GM12891 (cell line): ENCODE results near the gene APOC1.
A peak's percentile ranks its signal among the peaks of the same experiment; 100 is the strongest.

Experiments used
- DNase-seq: peaks from one replicate; pipeline ENCODE4 v3.0.0; 2011; ENCODE audit warnings: low spot score; ENCODE audit not compliant: insufficient read length
- FAIRE-seq: peaks from 2 replicates; lab custom pipeline; 2011; peaks lifted over from hg19 to GRCh38; lab: Jason Lieb, UNC
- PAX5 ChIP-seq: IDR thresholded peaks from 2 replicates; pipeline ENCODE4 v1.6.1; 2011; ENCODE audit warnings: low read length, moderate library complexity, mild to moderate bottlenecking; ENCODE audit not compliant: insufficient read depth, severe bottlenecking
- POLR2A ChIP-seq: IDR thresholded peaks from 2 replicates; pipeline ENCODE4 v1.6.1; 2011; ENCODE audit warnings: low read depth, low read length, control low read depth
- POLR2AphosphoS5 ChIP-seq: IDR thresholded peaks from 2 replicates; pipeline ENCODE4 v1.6.1; 2011; ENCODE audit warnings: low read depth, low read length, control low read depth
- POU2F2 ChIP-seq: IDR thresholded peaks from 2 replicates; pipeline ENCODE4 v1.6.1; 2011; ENCODE audit warnings: low read depth, mild to moderate bottlenecking, control low read depth, low read length, moderate library complexity
- SPI1 ChIP-seq: IDR thresholded peaks from 2 replicates; pipeline ENCODE4 v1.6.1; 2011; ENCODE audit warnings: low read depth, low read length, control low read depth
- TAF1 ChIP-seq: IDR thresholded peaks from 2 replicates; pipeline ENCODE4 v1.6.1; 2011; ENCODE audit warnings: low read depth, low read length, control low read depth

APOC1 gene

GRCh38 chr19:44957526-44957925, 43.1 kb downstream of the APOC1 start:
- no peak for TF ChIP-seq POLR2AphosphoS5
- no peak for TF ChIP-seq POLR2A
- no peak for TF ChIP-seq SPI1
- no peak for TF ChIP-seq PAX5
- TF ChIP-seq TAF1, result no peak
- no peak for TF ChIP-seq POU2F2
- FAIRE-seq (no peak), DNase-seq (no peak)

GRCh38 chr19:44958090-44958489, 43.7 kb downstream of the APOC1 start:
- FAIRE-seq (no peak), DNase-seq (no peak)
- TF ChIP-seq POLR2A, result no peak
- TF ChIP-seq SPI1, result no peak
- TF ChIP-seq PAX5, result no peak
- TF ChIP-seq POU2F2, result no peak

GRCh38 chr19:44959691-44960090, 45.3 kb downstream of the APOC1 start:
- TF ChIP-seq TAF1 (no peak), POU2F2 (no peak), PAX5 (no peak), POLR2A (no peak), POLR2AphosphoS5 (no peak), SPI1 (no peak)
- no peak for DNase-seq
- FAIRE-seq, result no peak

- TF ChIP-seq SPI1, result peak; percentile 91
- TF ChIP-seq PAX5, result no peak
- peak; percentile 45 for FAIRE-seq
- DNase-seq, result no peak
Observed at GRCh38 chr19:44960906-44961728, 46.7 kb downstream of the APOC1 start.

- no peak for FAIRE-seq
- DNase-seq, result no peak
- no peak for TF ChIP-seq TAF1
- TF ChIP-seq POU2F2, result no peak
- no peak for TF ChIP-seq POLR2A
- no peak for TF ChIP-seq PAX5
- TF ChIP-seq POLR2AphosphoS5, result no peak
- TF ChIP-seq SPI1, result no peak
Observed at GRCh38 chr19:44961821-44962220, 47.4 kb downstream of the APOC1 start.

GRCh38 chr19:44968118-44968517, 53.7 kb downstream of the APOC1 start:
- TF ChIP-seq POLR2AphosphoS5, result no peak
- no peak for TF ChIP-seq POU2F2
- TF ChIP-seq SPI1, result no peak
- no peak for TF ChIP-seq TAF1
- no peak for TF ChIP-seq PAX5
- no peak for TF ChIP-seq POLR2A
- DNase-seq (no peak), FAIRE-seq (no peak)

- no peak for FAIRE-seq
Observed at GRCh38 chr19:44968670-44969069, 54.3 kb downstream of the APOC1 start.

More at GRCh38 chr19:44968670-44969069, 54.3 kb downstream of the APOC1 start:
- no peak for DNase-seq
- TF ChIP-seq POU2F2 (no peak), POLR2A (no peak), PAX5 (no peak), SPI1 (no peak), TAF1 (no peak), POLR2AphosphoS5 (no peak)
